ENCODE measurements around the gene SLC14A1. TPM values are rescaled to one million over a fixed set of nuclear protein-coding genes. Genes with fewer than 3 reads are reported as not detected.

SLC14A1 gene
- total RNA-seq, 2 donors from 2014 or later, result 0.32 to 0.52 TPM

- Histone ChIP-seq H3K9me3 (no peaks in the 10 kb centered on the region), H3K4me3 (no peak overlapping the region), H3K27ac (no peak overlapping the region), H3K9ac (ENCODE audit: low read depth in 2 of 2, low read length in 2 of 2) (no peak overlapping the region), H3K27me3 (no peaks in the 10 kb centered on the region), H3K4me1 (no peaks in the 10 kb centered on the region), H3K36me3 (no peaks in the 10 kb centered on the region)
- TF ChIP-seq, protein P1, sequence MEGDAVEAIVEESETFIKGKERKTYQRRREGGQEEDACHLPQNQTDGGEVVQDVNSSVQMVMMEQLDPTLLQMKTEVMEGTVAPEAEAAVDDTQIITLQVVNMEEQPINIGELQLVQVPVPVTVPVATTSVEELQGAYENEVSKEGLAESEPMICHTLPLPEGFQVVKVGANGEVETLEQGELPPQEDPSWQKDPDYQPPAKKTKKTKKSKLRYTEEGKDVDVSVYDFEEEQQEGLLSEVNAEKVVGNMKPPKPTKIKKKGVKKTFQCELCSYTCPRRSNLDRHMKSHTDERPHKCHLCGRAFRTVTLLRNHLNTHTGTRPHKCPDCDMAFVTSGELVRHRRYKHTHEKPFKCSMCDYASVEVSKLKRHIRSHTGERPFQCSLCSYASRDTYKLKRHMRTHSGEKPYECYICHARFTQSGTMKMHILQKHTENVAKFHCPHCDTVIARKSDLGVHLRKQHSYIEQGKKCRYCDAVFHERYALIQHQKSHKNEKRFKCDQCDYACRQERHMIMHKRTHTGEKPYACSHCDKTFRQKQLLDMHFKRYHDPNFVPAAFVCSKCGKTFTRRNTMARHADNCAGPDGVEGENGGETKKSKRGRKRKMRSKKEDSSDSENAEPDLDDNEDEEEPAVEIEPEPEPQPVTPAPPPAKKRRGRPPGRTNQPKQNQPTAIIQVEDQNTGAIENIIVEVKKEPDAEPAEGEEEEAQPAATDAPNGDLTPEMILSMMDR (IDR thresholded peaks at IDR 0.05), result peak; percentile 70
- intact Hi-C loops (cut with DNase I), result no loop called here
- peak; percentile 70 for DNase-seq
Measured at GRCh38 chr18:45722899-45723298, 1.1 kb upstream of the SLC14A1 start.

- H3K27me3 ChIP-seq, result no peaks in the 10 kb centered on the region
Measured at GRCh38 chr18:45724601-45725000, 620 bp downstream of the SLC14A1 start.

GRCh38 chr18:45725336-45725735, 1.4 kb downstream of the SLC14A1 start:
- intact Hi-C loops (cut with DNase I), result no loop called here
- no peak overlapping the region for H3K4me3 ChIP-seq

More at GRCh38 chr18:45724601-45725000, 620 bp downstream of the SLC14A1 start:
- Histone ChIP-seq H3K9ac (ENCODE audit: low read depth in 2 of 2, low read length in 2 of 2) (no peak overlapping the region), H3K4me3 (no peak overlapping the region), H3K27ac (no peak overlapping the region), H3K4me1 (no peaks in the 10 kb centered on the region), H3K36me3 (no peaks in the 10 kb centered on the region), H3K9me3 (no peaks in the 10 kb centered on the region)
- TF ChIP-seq, protein P1 (IDR thresholded peaks at IDR 0.05), result no peak
- no peak for DNase-seq
- intact Hi-C loops (cut with DNase I), result no loop called here

GRCh38 chr18:45726603-45727002, 2.6 kb downstream of the SLC14A1 start:
- no peak overlapping the region for H3K27ac ChIP-seq
- no peaks in the 10 kb centered on the region for H3K9me3 ChIP-seq
- no peaks in the 10 kb centered on the region for H3K27me3 ChIP-seq
- H3K4me3 ChIP-seq, result no peak overlapping the region
- intact Hi-C loops (cut with DNase I), result no loop called here
- H3K9ac ChIP-seq (ENCODE audit: low read depth in 2 of 2, low read length in 2 of 2), result no peak overlapping the region
- TF ChIP-seq, protein P1 (IDR thresholded peaks at IDR 0.05), result no peak
- H3K4me1 ChIP-seq, result no peaks in the 10 kb centered on the region
- H3K36me3 ChIP-seq, result no peaks in the 10 kb centered on the region
- DNase-seq, result no peak

More at GRCh38 chr18:45725336-45725735, 1.4 kb downstream of the SLC14A1 start:
- TF ChIP-seq, protein P1 (IDR thresholded peaks at IDR 0.05), result no peak
- H3K27me3 ChIP-seq, result no peaks in the 10 kb centered on the region
- H3K9me3 ChIP-seq, result no peaks in the 10 kb centered on the region
- H3K27ac ChIP-seq, result no peak overlapping the region
- no peak for DNase-seq
- H3K9ac ChIP-seq (ENCODE audit: low read depth in 2 of 2, low read length in 2 of 2), result no peak overlapping the region
- H3K36me3 ChIP-seq, result no peaks in the 10 kb centered on the region
- H3K4me1 ChIP-seq, result no peaks in the 10 kb centered on the region

GRCh38 chr18:45727068-45727467, 3.1 kb downstream of the SLC14A1 start:
- H3K36me3 ChIP-seq, result no peaks in the 10 kb centered on the region
- intact Hi-C loops (cut with DNase I), result no loop called here
- H3K27me3 ChIP-seq, result no peaks in the 10 kb centered on the region
- H3K27ac ChIP-seq, result no peak overlapping the region
- TF ChIP-seq, protein P1 (IDR thresholded peaks at IDR 0.05), result no peak
- H3K4me3 ChIP-seq, result no peak overlapping the region
- H3K4me1 ChIP-seq, result no peaks in the 10 kb centered on the region
- no peaks in the 10 kb centered on the region for H3K9me3 ChIP-seq
- DNase-seq, result no peak
- H3K9ac ChIP-seq (ENCODE audit: low read depth in 2 of 2, low read length in 2 of 2), result no peak overlapping the region
